ENCODE data around the gene RNF208.

RNF208 gene

DNA sequence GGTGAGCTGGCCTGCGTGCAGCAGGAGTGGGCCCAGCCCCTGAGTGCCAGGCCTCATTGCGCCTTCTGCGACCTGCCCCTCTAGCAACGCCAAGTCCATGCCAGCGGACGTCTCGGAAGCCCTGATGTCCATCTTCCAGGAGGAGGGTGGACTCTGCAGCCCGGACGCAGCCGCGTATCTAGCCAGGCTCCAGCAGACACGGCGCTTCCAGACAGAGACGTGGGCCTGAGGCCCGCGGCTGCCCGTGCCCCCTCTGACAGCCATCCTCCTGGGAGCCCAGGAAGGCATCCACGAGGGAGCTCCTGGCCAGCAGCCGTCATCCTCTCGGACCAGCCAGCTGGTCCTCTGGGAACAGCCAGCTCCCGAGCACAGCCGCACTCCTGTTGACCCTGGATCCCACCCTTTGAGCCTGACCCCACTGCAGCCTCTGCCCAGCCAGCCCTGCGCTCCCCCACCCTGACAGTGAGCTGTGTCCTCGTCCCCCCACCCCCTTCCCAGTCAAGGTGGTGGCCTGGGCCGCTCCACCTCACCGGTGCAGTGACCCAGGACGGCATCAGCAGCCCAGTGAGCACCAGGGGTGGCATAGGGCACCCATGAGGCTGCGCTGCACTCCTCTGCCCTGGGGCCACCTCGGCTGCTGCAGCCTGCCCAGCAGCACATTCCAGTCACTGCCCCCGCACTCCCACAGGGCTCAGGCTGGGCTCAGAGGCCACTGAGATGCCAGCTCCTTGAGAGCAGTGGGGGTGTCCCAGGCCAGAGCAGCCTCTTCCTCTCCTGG, 5.7 kb downstream of the RNF208 start:
- Histone ChIP-seq H3K4me3 (ENCODE audit: low read depth, low read length) (no peak overlapping the region), H3K27ac (ENCODE audit: extremely low read depth, low read depth, low read length) (no peak overlapping the region), H3K4me1 (ENCODE audit: control insufficient read depth, insufficient read depth, low read length) (no peaks in the 10 kb centered on the region), H3K36me3 (ENCODE audit: control insufficient read depth in 2 of 2, insufficient read depth in 1 of 2, low read length in 2 of 2) (peaks cover 0 to 81% of the 10 kb centered on the region in 2 experiments; a peak in 1 of 3 replicates), H3K9me3 (ENCODE audit: control insufficient read depth, insufficient read depth, low read depth, low read length) (no peaks in the 10 kb centered on the region)
- no peak for TF ChIP-seq RBAK (tag by site-specific recombination; IDR thresholded peaks at IDR 0.05)
- TF ChIP-seq ZFHX2 (tag by site-specific recombination; conservative IDR thresholded peaks at IDR 0.05): peak; percentile 46
- TF ChIP-seq EGR2 (tag by site-specific recombination; IDR thresholded peaks at IDR 0.05; ENCODE audit: low read depth): peak; percentile 51
- CTCF ChIA-PET: interaction anchor here (1.0 to 1.4 kb wide), 3 partner anchors 8 to 35 kb away, joined by 3 read pairs; no protein-coding TSS in a partner anchor
- POLR2A ChIA-PET: interaction anchor here (0.6 to 17.2 kb wide), 7 partner anchors 6 to 96 kb away, joined by 3 to 304 read pairs (median 8); partner anchors contain the start of genes CYSRT1, NDOR1, RNF208 and RNF224

- CTCF ChIA-PET: interaction anchor here (1.4 kb wide), 1 partner anchor 9 kb away, joined by 3 read pairs; no protein-coding TSS in a partner anchor
- POLR2A ChIA-PET: interaction anchor here (0.6 to 17.2 kb wide), 4 partner anchors 7 to 64 kb away, joined by 4 to 304 read pairs (median 157); partner anchors contain the start of genes CYSRT1, NDOR1, RNF208 and RNF224
- TF ChIP-seq ZNF426 (tag by site-specific recombination; IDR thresholded peaks at IDR 0.05): no peak
- peak; percentile 2; the same call in 1 of the 2 replicates for TF ChIP-seq SCRT2 (tag by site-specific recombination; IDR thresholded peaks at IDR 0.05)
- H3K4me3 ChIP-seq (ENCODE audit: low read depth, low read length): no peak overlapping the region
- no peaks in the 10 kb centered on the region for H3K9me3 ChIP-seq (ENCODE audit: control insufficient read depth, insufficient read depth, low read depth, low read length)
- no peaks in the 10 kb centered on the region for H3K4me1 ChIP-seq (ENCODE audit: control insufficient read depth, insufficient read depth, low read length)
- H3K27ac ChIP-seq (ENCODE audit: extremely low read depth, low read depth, low read length): no peak overlapping the region
- peaks cover 0 to 84% of the 10 kb centered on the region in 2 experiments; a peak in 2 of 3 replicates for H3K36me3 ChIP-seq (ENCODE audit: control insufficient read depth in 2 of 2, insufficient read depth in 1 of 2, low read length in 2 of 2)
Observed at GRCh38 chr9:137215196-137215986, 6.6 kb downstream of the RNF208 start.

DNA sequence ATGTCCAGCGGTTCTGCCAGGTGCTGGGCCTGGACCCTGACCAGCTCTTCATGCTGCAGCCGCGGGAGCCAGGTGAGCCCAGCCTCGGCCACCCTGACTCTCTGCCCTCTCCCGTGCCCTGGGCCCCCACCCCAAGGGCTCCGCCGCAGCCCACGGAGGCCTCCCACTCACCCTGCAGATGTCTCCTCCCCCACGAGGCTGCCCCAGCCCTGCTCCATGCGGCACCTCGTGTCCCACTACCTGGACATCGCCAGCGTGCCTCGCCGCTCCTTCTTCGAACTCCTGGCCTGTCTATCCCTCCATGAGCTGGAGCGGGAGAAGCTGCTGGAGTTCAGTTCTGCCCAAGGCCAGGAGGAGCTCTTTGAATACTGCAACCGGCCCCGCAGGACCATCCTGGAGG, 7.4 kb downstream of the RNF208 start:
- H3K9me3 ChIP-seq (ENCODE audit: control insufficient read depth, insufficient read depth, low read depth, low read length): no peaks in the 10 kb centered on the region
- ChIA-PET POLR2A (interaction anchor here (0.5 to 17.2 kb wide), 7 partner anchors 6 to 513 kb away, joined by 3 to 304 read pairs (median 4); partner anchors contain the start of genes CYSRT1, NDOR1, RNF208 and RNF224), CTCF (interaction anchor here (0.5 to 1.1 kb wide), 2 partner anchors 22 to 96 kb away, joined by 3 to 8 read pairs; no protein-coding TSS in a partner anchor)
- no peaks in the 10 kb centered on the region for H3K4me1 ChIP-seq (ENCODE audit: control insufficient read depth, insufficient read depth, low read length)
- no peak overlapping the region for H3K4me3 ChIP-seq (ENCODE audit: low read depth, low read length)
- H3K36me3 ChIP-seq (ENCODE audit: control insufficient read depth in 2 of 2, insufficient read depth in 1 of 2, low read length in 2 of 2): peaks cover 3 to 84% of the 10 kb centered on the region in 2 experiments; a peak in 2 of 3 replicates
- TF ChIP-seq ZNF704 (tag by site-specific recombination; IDR thresholded peaks at IDR 0.05): no peak
- TF ChIP-seq ZNF391 (tag by site-specific recombination; IDR thresholded peaks at IDR 0.05; ENCODE audit: borderline replicate concordance, low read depth): no peak
- no peak for TF ChIP-seq MZF1 (tag by site-specific recombination; IDR thresholded peaks at IDR 0.05; ENCODE audit: borderline replicate concordance)
- TF ChIP-seq ZFP3 (tag by site-specific recombination; IDR thresholded peaks at IDR 0.05; ENCODE audit: low read depth): no peak
- TF ChIP-seq ZFHX2 (tag by site-specific recombination; conservative IDR thresholded peaks at IDR 0.05): peak; percentile 72
- 0 out of 2 replicates have a peak, but pooled peaks have one; percentile 19 for TF ChIP-seq ZNF600 (tag by site-specific recombination; IDR thresholded peaks at IDR 0.05)
- no peak for TF ChIP-seq ZNF785 (tag by site-specific recombination; IDR thresholded peaks at IDR 0.05)
- peak; percentile 83 for TF ChIP-seq EGR2 (tag by site-specific recombination; IDR thresholded peaks at IDR 0.05; ENCODE audit: low read depth)
- TF ChIP-seq ZNF624 (tag by site-specific recombination; IDR thresholded peaks at IDR 0.05): no peak
- no peak for TF ChIP-seq ZNF548 (tag by site-specific recombination; IDR thresholded peaks at IDR 0.05)
- no peak for TF ChIP-seq ZNF394 (tag by site-specific recombination; IDR thresholded peaks at IDR 0.05; ENCODE audit: borderline replicate concordance)
- no peak for TF ChIP-seq ZSCAN4 (tag by site-specific recombination; IDR thresholded peaks at IDR 0.05)
- TF ChIP-seq WT1 (tag by site-specific recombination; IDR thresholded peaks at IDR 0.05): no peak
- TF ChIP-seq ZNF423 (tag by site-specific recombination; IDR thresholded peaks at IDR 0.05): no peak
- no peak for TF ChIP-seq RBAK (tag by site-specific recombination; IDR thresholded peaks at IDR 0.05)
- no peak for TF ChIP-seq ZBTB21 (tag by site-specific recombination; IDR thresholded peaks at IDR 0.05)
- TF ChIP-seq ZNF768 (tag by site-specific recombination; IDR thresholded peaks at IDR 0.05): no peak
- no peak for TF ChIP-seq ZNF416 (tag by site-specific recombination; IDR thresholded peaks at IDR 0.05)
- TF ChIP-seq MEIS1 (CRISPR knock-in tag; IDR thresholded peaks at IDR 0.05; ENCODE audit: borderline replicate concordance): no peak
- no peak for TF ChIP-seq ZNF140 (tag by site-specific recombination; IDR thresholded peaks at IDR 0.05)
- no peak for TF ChIP-seq SCRT2 (tag by site-specific recombination; IDR thresholded peaks at IDR 0.05)
- no peak for TF ChIP-seq KLF7 (tag by site-specific recombination; IDR thresholded peaks at IDR 0.05; ENCODE audit: borderline replicate concordance)
- H3K27ac ChIP-seq (ENCODE audit: extremely low read depth, low read depth, low read length): no peak overlapping the region

All from HEK293 (cell line).